Calu3 (cell line): ENCODE data around the gene ST6GALNAC6. TPM values are rescaled to one million over a fixed set of nuclear protein-coding genes. Genes with fewer than 3 reads are reported as not detected.

ENCODE experiments used
- BruUV-seq: library from RNA; stranded (reverse); fragments of 400-500 nt; replicated peaks from 2 replicates; lab custom pipeline; 2021; lab: Mats Ljungman, UMichigan
- CTCF ChIA-PET: fragments of 300-600 bp; sonication (Branson Sonifier 250); formaldehyde crosslinking; loops from one replicate; lab custom pipeline; 2022; ENCODE audit warnings: antibody characterized with exemption; lab: Charles Lee
- DNase-seq: peaks from one replicate; pipeline ENCODE4 v3.0.0; 2022
- H3K27ac Mint-ChIP-seq: one replicate; pipeline ENCODE4 v1.8.0; 2022; ENCODE audit warnings: mixed read lengths; ENCODE audit not compliant: unreplicated experiment
- H3K27me3 Mint-ChIP-seq: one replicate; pipeline ENCODE4 v1.8.0; 2022; ENCODE audit warnings: mixed read lengths; ENCODE audit not compliant: unreplicated experiment
- H3K36me3 Mint-ChIP-seq: one replicate; pipeline ENCODE4 v1.8.0; 2022; ENCODE audit warnings: mild to moderate bottlenecking, moderate library complexity, mixed read lengths; ENCODE audit not compliant: insufficient read depth, unreplicated experiment
- H3K4me1 Mint-ChIP-seq: one replicate; pipeline ENCODE4 v1.8.0; 2022; ENCODE audit warnings: mild to moderate bottlenecking, low read depth, mixed read lengths; ENCODE audit not compliant: unreplicated experiment
- H3K4me3 Mint-ChIP-seq: one replicate; pipeline ENCODE4 v1.8.0; 2022; ENCODE audit warnings: mild to moderate bottlenecking, low read depth, moderate library complexity, mixed read lengths; ENCODE audit not compliant: unreplicated experiment
- H3K9me3 Mint-ChIP-seq: one replicate; pipeline ENCODE4 v1.8.0; 2022; ENCODE audit warnings: low read depth, mixed read lengths; ENCODE audit not compliant: unreplicated experiment
- intact Hi-C: fragments of 100-400 bp; cut with micrococcal nuclease; formaldehyde crosslinking; loops from one replicate; pipeline ENCODE4 v1.10.0; 2022; ENCODE audit not compliant: unreplicated experiment
- total RNA-seq: library from RNA; stranded (reverse); gene quantifications from 2 replicates; pipeline ENCODE4 v1.2.3, GENCODE V29; 2022
- TF ChIP-seq, protein P1 (sequence below): fragments of 200-600 bp; IDR thresholded peaks from one replicate; pipeline ENCODE4 v1.8.0; 2022; ENCODE audit warnings: antibody characterized with exemption; ENCODE audit not compliant: unreplicated experiment

Gene ST6GALNAC6
- total RNA-seq, 1 experiment from 2014 or later = 9.1 TPM

GRCh38 chr9:127907867-127908659 lies 8.7 kb upstream of the ST6GALNAC6 start:
- H3K4me1 Mint-ChIP-seq = no peaks in the 10 kb centered on the region
- H3K4me3 Mint-ChIP-seq = no peak overlapping the region
- CTCF ChIA-PET = interaction anchor here (0.7 kb wide), 1 partner anchor 279 kb away, joined by 3 read pairs; no protein-coding TSS in a partner anchor
- peaks cover 9% of the 10 kb centered on the region for H3K36me3 Mint-ChIP-seq
- no peaks in the 10 kb centered on the region for H3K27me3 Mint-ChIP-seq
- H3K9me3 Mint-ChIP-seq = no peaks in the 10 kb centered on the region
- no peak overlapping the region for H3K27ac Mint-ChIP-seq
- intact Hi-C loops = no loop called here
- TF ChIP-seq, protein P1, sequence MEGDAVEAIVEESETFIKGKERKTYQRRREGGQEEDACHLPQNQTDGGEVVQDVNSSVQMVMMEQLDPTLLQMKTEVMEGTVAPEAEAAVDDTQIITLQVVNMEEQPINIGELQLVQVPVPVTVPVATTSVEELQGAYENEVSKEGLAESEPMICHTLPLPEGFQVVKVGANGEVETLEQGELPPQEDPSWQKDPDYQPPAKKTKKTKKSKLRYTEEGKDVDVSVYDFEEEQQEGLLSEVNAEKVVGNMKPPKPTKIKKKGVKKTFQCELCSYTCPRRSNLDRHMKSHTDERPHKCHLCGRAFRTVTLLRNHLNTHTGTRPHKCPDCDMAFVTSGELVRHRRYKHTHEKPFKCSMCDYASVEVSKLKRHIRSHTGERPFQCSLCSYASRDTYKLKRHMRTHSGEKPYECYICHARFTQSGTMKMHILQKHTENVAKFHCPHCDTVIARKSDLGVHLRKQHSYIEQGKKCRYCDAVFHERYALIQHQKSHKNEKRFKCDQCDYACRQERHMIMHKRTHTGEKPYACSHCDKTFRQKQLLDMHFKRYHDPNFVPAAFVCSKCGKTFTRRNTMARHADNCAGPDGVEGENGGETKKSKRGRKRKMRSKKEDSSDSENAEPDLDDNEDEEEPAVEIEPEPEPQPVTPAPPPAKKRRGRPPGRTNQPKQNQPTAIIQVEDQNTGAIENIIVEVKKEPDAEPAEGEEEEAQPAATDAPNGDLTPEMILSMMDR = no peak
- DNase-seq = no peak
- no TSS peak for BruUV-seq

- CTCF ChIA-PET = no interaction called here
- no TSS peak for BruUV-seq
- Mint-ChIP-seq H3K36me3 (peaks cover 9% of the 10 kb centered on the region), H3K4me3 (no peak overlapping the region), H3K27ac (no peak overlapping the region), H3K4me1 (peaks cover 6% of the 10 kb centered on the region), H3K9me3 (no peaks in the 10 kb centered on the region), H3K27me3 (no peaks in the 10 kb centered on the region)
- DNase-seq = no peak
- TF ChIP-seq, protein P1 = no peak
- intact Hi-C loops = no loop called here
Measured at GRCh38 chr9:127905788-127906191, 6.4 kb upstream of the ST6GALNAC6 start.

DNA sequence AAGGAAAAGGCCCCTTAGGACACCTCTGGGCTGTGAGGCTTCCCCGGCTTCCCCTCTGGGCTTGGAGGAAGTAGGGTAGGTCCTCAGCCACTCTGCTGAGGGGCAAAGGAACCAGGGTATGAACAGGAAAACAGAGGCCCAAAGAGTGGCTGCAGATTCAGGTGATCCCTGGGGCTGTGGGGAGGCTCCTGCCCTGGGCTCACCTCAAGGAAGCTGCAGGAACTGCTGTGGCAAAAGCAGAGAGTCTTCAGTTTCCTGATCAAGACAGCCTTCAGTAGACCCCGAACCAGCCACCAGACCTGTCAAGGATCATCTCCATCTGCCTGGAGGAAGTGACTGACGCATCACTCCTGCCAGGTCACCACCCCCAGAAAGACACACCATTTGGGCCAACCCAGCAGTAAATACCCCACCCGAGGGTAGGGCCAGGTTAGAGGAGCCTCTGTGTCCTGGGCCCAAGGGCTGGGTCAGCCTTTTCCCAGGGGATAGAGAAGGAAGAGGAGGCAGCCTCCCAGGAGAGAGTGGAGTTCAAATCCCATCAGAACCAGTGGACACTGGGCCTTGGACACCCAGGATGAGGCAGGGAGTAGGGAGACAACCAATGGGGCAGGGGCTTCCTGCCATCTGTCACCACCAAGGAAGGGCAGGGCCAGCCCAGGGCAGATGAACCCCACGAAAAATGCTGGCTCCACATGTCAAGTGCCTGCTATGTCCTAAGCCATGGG lies 5.8 kb upstream of the ST6GALNAC6 start:
- Mint-ChIP-seq H3K4me1 (peaks cover 8% of the 10 kb centered on the region), H3K9me3 (no peaks in the 10 kb centered on the region), H3K4me3 (no peak overlapping the region), H3K36me3 (peaks cover 8% of the 10 kb centered on the region), H3K27ac (no peak overlapping the region), H3K27me3 (no peaks in the 10 kb centered on the region)
- intact Hi-C loops = no loop called here
- DNase-seq = no peak
- TF ChIP-seq, protein P1 = no peak
- CTCF ChIA-PET = no interaction called here
- BruUV-seq = no TSS peak

GRCh38 chr9:127904561-127905003 lies 5.2 kb upstream of the ST6GALNAC6 start:
- intact Hi-C loops = no loop called here
- Mint-ChIP-seq H3K4me3 (no peak overlapping the region), H3K9me3 (no peaks in the 10 kb centered on the region), H3K36me3 (peaks cover 8% of the 10 kb centered on the region), H3K27me3 (no peaks in the 10 kb centered on the region), H3K27ac (no peak overlapping the region), H3K4me1 (peaks cover 8% of the 10 kb centered on the region)
- BruUV-seq = no TSS peak
- TF ChIP-seq, protein P1 = no peak
- CTCF ChIA-PET = no interaction called here
- no peak for DNase-seq
